HG02759 (cell line): ENCODE measurements around the gene CACNG5.
"Not testable (repeated sequence)": the region's sequence is repeated elsewhere in the genome, so short reads cannot be mapped to it uniquely, and the experiment has no call there.

Experiments
- ATAC-seq: cut with Tn5 transposase; IDR thresholded peaks from one replicate; pipeline ENCODE4 v1.9.1; 2021; ENCODE audit warnings: mild to moderate bottlenecking, moderate library complexity; ENCODE audit not compliant: unreplicated experiment

CACNG5 gene

DNA sequence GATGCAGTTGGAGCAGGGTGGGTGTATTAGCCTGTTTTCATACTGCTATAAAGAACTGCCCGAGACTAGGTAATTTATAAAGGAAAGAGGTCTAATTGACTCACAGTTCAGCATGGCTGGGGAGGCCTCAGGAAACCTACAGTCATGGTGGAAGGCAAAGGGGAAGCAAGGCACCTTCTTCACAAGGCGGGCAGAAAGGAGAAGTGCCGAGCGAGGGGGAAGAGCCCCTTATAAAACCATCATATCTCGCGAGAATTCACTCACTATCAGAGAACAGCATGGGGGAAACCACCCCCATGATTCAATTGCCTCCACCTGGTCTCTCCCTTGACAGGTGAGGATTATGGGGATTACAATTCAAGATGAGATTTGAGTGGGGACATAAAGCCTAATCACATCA lies 68.4 kb downstream of the CACNG5 start:
- not testable (repeated sequence) for ATAC-seq

DNA sequence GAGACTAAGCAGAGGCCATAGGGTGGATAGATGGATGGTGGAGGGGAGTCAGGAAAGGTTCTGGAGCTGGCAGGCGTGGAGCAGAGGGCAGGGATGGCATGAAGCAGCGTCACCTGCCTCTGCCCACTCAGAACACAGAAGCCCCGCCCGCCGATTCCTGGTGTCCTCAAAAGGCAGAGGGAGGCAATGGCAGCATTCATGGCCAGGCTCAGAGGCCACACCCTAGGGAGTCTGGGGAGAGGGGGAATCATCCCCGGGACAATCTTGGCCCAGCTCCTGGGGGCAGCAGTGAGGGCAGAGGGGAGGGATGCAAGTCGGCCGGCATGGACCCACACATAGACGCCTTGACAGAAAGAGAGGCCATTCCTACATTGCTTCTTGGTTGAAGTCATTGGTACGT lies 68.9 kb downstream of the CACNG5 start:
- ATAC-seq: no peak

DNA sequence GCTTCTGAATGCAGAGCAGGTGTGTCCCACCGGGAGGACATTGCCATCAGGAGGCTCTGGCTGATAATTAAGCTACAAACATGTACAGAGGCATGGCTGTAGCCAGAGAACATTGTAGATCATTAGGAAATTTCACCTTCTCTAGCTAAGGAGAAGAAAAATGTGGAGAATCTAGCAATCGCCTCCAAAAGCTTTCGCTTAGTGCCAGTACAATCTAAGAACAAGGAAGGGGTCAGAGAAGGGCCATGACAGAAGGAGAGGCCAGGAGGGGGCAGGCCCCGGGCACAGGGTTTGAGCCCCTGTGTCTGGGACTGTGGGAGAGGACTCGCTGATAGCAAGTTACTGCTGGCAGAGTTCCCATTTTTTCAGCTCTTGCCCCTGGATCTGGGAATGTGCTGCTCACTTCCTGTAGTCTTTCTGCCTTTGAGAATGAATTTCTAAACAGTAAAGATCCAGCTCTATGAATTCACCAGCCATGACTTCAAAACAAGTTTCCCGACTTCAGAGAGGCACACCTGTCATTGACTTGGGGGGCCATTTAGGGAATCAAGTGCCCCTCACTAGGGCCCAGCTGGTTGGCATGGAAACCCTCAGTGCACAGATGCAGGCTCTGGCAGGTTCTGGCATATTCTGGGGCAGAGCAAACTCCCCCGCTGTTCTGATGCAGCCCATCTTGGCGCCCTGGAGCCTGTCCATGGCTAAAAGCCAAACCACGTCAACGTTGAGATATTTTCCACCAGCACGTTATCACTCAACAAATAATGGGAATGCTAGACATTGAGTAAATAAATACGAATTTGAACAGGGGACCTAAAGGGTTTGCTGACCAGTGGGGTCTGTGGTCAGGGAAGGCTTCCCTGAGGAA lies 70.1 kb downstream of the CACNG5 start:
- ATAC-seq: no peak

DNA sequence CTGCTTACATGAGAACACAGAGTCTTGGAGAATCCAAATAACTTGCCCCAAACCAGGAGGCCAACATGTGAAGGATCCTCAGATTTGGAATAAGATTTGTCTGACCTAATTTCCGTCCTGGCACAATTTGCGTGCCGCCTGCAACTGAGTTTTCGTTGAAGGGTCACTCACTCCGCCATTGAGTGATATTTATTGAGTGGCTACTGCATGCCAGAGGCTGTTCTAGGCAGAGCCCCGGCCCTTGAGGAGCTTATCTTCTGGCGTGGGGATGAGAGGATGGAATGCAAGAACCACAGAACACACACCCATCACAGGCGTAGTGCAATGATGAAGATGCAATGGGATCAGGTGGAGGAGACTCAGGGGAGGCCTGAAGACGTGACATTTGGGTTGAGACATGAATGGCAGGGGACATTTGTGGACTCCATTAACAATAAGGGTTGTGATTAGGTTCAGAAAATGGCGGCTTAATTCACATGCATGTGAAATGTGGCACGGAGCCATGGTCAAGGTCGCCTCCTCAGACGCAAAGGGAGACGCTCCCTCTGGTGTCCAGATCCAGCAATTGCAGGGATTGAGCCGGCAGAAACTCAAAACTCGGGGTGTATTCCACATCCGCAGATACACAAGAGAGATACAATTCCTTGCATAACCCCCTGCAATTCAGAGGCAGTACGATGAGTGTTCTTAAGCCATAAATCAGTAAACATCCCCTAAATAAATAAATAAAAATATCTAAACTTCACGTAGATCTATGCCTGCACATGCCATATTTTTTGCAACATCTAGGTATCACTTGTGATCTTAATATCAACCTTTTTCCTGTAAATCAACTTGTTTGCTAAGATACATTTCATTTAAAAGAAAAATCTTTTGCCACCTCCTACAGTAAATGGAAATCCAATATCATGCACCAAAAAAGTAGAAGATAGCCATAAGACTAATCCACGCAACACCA lies 71.7 kb downstream of the CACNG5 start:
- no peak for ATAC-seq

DNA sequence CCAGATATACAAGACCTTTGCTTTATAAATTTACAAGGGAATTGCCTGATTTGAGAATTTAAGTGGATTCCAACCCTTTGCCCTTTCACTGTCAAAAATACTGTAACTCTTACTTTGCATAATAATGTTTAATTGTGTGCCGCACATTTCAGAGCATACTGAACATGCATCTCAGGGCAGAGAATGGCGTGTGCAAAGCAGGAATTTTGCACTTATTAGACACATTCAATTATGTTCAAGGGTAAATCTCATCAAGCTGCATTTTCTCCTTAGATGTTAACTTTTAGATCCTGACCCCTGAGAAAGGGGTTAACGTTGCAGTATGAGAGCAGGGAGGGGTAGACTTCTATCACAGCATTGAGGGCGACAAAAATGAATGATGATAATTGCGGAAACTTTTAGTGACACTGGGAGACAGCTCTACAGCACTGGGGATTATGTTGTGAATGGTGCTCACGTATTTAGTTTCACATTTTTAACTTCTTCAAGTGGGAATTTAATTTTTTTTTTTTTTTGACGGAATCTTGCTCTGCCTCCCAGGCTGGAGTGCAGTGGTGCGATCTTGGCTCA lies 75.0 kb downstream of the CACNG5 start:
- no peak for ATAC-seq

DNA sequence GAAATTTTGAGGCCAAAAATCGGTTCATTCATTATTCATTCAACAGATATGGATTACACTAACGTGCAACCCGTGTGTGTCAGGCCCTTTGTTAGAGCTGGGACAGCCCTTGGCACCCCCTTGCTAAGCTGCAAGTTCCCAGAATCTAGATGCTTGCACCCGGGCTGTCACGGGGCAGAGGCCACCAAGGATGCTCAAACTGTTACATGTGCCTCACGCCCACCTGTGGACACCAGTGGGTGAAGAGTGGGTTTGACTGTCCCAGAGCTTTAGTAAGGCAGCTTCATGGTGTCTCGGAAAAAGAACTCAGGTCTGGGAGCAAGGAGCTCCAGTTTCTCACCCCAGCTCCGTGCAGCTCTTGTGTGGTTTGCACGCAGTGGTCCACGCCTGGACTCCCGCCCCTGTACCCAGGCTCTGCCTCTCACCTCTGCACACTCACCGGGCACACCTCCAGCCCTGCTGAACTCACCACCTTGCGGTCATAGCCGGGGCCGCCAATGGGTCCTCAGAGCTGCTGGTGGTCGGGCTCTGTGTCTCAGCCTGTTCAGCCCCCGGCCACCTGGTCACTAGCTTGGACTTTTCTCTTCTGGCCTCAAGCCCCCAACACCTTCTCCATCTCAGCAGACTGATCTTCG lies 75.9 kb downstream of the CACNG5 start:
- ATAC-seq: no peak

DNA sequence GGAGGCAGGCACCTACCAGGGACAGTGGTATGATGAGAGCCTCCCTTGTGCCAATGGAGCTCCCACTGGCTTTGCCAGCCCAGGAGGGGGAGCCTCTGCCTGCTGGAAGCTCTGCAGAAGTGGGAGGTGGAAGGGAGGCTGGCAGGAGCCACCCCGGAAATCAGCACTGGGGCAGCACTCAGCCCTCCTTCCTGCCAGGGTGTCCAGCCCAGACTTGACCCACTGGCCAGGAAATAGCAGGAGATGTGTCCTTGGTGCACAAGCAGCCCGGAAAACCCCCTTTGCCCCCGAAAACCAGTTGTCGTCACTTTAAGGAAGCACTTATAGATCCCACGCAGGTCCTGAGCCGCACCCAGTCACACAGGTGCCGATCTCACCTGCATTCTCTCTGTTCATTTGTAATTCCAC lies 80.3 kb downstream of the CACNG5 start:
- no peak for ATAC-seq

DNA sequence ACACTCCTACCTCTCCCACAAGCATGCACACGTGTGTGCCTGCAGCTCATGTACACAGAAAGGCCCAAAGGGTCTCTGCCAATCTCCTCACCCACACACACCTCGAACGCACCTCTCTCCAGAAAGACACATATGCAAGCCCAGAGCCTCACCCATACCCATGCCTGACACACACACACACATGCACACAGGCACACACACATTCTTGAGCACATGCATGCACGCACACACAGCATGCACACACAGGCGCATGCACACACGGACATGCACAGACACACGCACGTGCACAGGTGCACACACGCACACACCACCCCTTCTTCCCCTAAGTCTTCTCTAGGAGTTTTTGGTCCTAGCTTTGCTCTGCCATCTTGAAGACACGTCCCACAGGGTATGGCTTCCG lies 80.9 kb downstream of the CACNG5 start:
- ATAC-seq: no peak

DNA sequence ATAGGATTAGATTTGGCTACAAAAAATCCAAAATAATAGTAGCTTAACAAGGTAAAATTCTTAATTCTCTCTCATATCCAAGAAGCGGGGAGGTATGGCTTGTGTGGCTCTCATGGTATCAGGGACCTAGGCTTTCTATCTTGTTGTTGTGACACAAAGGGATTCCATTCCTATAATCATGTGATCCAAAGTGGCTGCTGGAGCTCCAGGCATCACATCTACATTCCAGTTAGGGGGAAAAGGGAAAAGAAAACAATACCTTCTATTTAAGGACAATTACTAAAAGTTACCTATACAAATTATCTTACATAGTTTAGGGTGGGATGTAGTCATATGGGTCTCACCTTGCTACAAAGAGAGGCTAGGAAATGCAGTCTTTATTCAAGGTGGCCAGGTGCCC lies 82.0 kb downstream of the CACNG5 start:
- ATAC-seq: no peak

DNA sequence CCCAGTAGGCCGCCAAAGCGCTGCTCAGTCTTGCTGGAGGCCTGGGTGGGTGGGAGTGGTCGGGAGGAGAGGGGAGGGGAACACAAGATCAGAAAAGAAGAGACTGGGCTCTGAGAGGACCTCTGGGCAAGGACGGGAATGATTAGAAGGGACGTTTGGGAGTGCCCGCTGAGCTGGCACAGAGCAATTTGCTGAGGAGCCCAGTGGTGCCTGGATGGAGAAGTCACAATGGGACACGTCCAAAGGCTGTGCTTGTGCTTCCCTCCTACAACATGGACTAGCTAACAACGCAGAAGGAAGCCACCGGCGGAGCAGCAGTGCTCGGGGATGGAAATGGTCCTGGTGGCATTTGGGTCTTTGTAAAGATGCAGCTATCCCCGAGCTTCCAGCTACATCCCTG lies 84.0 kb downstream of the CACNG5 start:
- ATAC-seq: no peak

DNA sequence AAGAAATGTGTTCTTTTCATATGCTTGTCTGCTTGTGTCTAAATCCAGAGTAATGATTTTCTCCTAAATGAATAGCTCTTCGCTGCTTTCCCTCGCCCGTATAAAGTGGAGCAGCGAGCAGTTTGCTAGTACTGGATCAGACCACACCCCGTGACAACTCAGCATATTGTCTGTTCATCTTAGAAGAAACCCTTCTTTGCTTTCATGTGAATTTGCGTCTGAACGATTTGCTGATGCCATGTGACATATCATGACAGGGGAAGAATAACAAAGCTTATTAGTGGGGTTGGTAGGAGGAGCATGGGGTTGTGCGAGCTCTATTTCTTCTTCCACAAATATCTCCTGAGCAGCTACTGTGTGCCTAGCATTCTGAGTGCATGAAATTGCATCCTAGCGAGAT lies 85.5 kb downstream of the CACNG5 start:
- no peak for ATAC-seq

DNA sequence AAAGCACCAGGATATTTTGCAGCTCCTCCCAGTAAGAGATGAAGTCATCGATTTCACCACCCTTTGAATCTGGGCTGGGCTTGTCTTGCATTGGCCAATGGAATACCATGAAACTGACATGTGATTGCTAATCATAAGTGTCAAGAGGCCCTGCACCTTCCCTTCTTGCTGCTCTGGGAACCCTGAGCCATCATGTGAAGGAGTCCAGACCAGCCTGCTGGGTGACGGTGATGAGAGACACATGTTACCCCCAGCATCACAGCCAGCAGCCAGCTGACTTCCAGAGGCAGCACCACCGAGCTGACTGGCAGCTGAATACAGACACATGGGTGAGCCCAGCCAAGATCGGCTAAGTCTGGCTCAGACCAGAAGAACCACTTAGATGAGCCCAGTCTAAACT lies 86.0 kb downstream of the CACNG5 start:
- no peak for ATAC-seq

DNA sequence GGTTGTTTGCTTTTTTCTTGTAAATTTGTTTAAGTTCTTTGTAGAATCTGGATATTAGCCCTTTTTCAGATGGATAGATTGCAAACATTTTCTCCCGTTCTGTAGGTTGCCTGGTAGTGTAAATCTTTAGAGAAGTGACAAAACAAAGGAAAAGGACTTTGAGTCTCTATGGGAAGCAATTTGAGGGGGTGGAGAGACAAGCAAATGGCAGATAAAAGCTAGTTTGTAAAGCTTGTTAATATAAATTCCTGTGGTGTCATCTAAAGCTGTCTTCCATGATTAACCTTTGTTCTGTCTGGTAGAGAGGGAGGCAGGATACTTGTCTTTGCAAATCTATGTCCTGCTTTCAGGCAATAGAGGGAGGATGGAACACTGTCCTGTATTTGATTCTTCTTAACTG lies 89.0 kb downstream of the CACNG5 start:
- no peak for ATAC-seq

DNA sequence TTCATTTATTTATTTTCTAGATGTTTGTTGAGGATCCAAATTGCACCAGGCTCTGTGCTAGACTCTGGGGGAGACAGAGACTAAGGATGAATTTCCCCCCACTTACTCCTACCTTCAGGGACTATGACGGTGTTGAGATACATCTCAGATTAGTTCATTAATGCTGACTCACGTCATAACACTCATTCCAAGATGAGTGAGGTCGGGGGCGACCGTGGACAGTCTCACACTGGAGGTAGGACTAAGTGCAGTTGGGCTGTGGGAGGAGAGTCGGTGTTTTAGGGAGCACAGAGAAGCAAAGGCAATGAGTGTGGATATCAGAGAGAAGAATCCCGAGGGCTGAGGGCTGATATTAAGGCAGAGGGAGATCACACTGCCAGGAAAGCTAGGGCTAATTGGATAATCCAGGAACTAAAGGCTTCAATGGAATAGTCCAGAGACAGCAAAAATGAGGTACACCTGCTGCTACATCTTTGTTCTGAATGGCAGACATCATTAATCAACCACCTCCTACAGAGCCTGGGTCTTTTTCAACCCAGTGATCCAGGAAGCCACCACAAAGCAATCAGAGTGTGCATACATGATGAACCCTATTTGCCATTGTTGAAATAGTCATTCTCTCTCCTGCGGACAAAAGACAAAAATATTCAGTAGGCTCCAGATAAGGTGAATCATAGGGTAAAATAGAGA lies 91.0 kb downstream of the CACNG5 start:
- no peak for ATAC-seq

DNA sequence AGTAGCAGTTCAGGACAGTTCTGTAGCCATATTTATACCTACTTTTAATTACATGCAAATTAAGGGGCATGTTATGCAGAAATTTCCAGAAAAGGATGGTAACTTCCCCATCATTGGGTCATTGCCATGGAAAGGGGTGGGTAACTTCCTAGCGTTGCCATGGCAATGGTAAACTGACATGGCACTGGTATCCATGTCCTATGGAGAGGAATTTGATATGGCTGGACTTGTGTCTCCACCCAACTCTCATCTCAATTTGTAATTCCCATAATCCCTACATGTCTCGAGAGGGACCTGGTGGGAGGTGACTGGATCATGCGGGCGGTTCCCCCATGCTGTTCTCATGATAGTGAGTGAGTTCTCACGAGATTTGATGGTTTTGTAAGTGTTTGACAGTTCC lies 94.0 kb downstream of the CACNG5 start:
- no peak for ATAC-seq

DNA sequence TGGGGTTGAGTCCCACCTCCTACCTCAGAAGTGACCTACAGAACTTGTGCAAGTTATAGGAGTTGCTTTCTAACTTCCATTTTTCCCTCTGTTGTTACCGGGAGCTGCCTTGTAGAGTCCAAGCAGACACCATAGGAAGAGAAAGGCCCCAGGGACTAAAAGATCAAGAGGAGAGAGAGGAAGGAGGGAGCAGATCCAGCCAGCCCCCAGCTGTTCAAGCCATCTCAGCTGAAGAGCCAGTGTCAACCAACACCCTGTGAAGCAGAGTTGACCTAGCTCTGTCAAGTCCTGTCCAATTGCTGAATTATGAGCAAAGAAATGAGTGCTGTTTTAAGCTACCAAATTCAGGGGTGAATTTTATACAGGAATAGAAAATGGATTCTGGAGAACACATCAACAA lies 94.7 kb downstream of the CACNG5 start:
- no peak for ATAC-seq

DNA sequence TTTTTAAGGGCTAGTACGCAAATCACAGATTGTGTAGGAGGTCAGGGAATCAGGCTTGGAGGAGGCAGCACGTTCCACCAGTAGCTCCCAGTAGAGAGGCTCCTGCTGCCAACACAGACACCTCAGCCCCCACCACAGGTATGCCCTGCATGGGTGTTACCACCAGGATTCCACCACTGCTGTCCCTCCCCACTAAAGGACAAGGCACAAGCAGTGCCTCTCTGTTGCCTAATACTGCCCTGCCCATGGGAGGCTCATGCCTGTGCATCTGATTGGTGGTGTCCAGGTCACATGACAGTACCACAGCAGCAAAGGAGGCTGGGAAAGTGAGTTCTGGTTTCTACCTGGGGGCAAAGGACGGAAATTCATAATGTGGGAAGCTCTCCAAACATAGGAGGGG lies 96.0 kb downstream of the CACNG5 start:
- no peak for ATAC-seq

DNA sequence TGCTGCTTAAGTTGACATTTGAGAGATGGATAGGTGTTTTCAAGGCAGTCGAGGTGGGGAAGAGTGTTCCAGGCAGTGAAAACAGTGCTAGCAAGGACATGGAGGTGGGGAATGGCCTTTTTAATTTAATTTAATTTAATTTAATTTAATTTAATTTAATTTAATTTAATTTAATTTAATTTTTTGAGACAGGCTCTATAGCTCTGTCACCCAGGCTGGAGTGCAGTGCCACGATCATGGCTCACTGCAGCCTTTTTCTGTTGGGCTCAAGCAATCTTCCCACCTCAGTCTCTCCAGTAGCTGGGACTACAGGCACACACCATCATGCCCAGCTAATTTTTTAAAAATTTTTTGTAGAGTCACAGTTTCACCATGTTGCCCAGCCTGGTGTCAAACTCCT lies 97.4 kb downstream of the CACNG5 start:
- ATAC-seq: no peak

DNA sequence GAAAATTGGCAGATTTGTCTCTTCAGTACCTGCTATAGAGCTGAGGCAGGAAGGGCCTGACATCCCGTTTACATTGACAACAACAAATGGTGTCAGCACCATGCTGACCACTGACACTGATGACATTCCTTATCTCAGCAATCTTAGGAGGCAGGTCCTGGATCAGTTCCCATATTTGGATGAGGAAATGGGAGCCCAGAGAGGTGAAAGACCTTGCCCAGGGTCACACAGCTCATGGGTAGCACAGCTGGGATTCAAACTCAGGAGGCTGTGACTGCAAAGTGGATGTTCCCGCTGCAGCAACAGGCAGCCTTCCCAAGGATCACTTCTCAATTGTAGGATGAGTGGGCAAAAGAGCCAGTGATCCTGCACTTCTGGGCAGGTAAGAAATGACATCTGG lies 99.1 kb downstream of the CACNG5 start:
- no peak for ATAC-seq
